Suprapubic skin (tissue), 4 donors: ENCODE data around the gene NEXMIF. TPM values are rescaled to one million over a fixed set of nuclear protein-coding genes. Genes with fewer than 3 reads are reported as not detected.
"Not testable (repeated sequence)": the region's sequence is repeated elsewhere in the genome, so short reads cannot be mapped to it uniquely, and the experiment has no call there.

ENCODE experiments used
- DNase-seq, 2 donors: peaks; one replicate each; pipeline ENCODE4 v3.0.0-alpha.2; 2019; ENCODE audit warnings: low spot score in 2 of 2
- H3K27ac ChIP-seq: fragments of 200-600 bp; sonication (generic); one replicate; pipeline ENCODE4 v1.5.1; 2019
- H3K27me3 ChIP-seq: fragments of 200-600 bp; sonication (generic); one replicate; pipeline ENCODE4 v1.5.1; 2019
- H3K36me3 ChIP-seq: fragments of 200-600 bp; sonication (generic); one replicate; pipeline ENCODE4 v1.5.1; 2019
- H3K4me1 ChIP-seq: fragments of 200-600 bp; sonication (generic); one replicate; pipeline ENCODE4 v1.5.1; 2019
- H3K4me3 ChIP-seq: fragments of 200-600 bp; sonication (generic); one replicate; pipeline ENCODE4 v1.5.1; 2019; ENCODE audit warnings: mild to moderate bottlenecking
- H3K9me3 ChIP-seq: fragments of 200-600 bp; sonication (generic); one replicate; pipeline ENCODE4 v1.5.1; 2019
- EP300 ChIP-seq: sonication (generic); formaldehyde crosslinking; IDR thresholded peaks from one replicate; pipeline ENCODE4 v1.6.1; 2017; ENCODE audit warnings: antibody characterized with exemption
- POLR2A ChIP-seq, 2 donors: fragments of 450-650 bp; IDR thresholded peaks; one replicate each; pipeline ENCODE4 v1.6.1; 2017; ENCODE audit warnings: antibody characterized with exemption in 2 of 2, mild to moderate bottlenecking in 2 of 2, moderate library complexity in 2 of 2
- POLR2AphosphoS5 ChIP-seq, 3 donors: sonication (generic); formaldehyde crosslinking; IDR thresholded peaks; one replicate each; pipeline ENCODE4 v1.6.1; 2017; ENCODE audit warnings: antibody characterized with exemption in 3 of 3
- WGBS: methylation state at CpG from one replicate; pipeline ENCODE4 v1.1.5; 2018; 5-methylcytosine and 5-hydroxymethylcytosine counted together
- total RNA-seq, 4 donors: library from RNA; depleted of rRNA; stranded (reverse); fragments of >200 nt; gene quantifications; one replicate each; pipeline ENCODE4 v1.1.0, GENCODE V29; 2016
- TF ChIP-seq, protein P1 (sequence below), 2 donors: fragments of 200-600 bp in 1 of 2; fragments of 450-650 bp in 1 of 2; sonication (generic) in 1 of 2; IDR thresholded peaks; one replicate each; pipeline ENCODE4 v1.5.1; 2016 to 2019; ENCODE audit warnings: antibody characterized with exemption in 2 of 2, mild to moderate bottlenecking in 1 of 2, moderate library complexity in 1 of 2

Gene NEXMIF
- total RNA-seq = 1 to 10 TPM; 1.3 to 1.9 (median 1.6) TPM

DNA sequence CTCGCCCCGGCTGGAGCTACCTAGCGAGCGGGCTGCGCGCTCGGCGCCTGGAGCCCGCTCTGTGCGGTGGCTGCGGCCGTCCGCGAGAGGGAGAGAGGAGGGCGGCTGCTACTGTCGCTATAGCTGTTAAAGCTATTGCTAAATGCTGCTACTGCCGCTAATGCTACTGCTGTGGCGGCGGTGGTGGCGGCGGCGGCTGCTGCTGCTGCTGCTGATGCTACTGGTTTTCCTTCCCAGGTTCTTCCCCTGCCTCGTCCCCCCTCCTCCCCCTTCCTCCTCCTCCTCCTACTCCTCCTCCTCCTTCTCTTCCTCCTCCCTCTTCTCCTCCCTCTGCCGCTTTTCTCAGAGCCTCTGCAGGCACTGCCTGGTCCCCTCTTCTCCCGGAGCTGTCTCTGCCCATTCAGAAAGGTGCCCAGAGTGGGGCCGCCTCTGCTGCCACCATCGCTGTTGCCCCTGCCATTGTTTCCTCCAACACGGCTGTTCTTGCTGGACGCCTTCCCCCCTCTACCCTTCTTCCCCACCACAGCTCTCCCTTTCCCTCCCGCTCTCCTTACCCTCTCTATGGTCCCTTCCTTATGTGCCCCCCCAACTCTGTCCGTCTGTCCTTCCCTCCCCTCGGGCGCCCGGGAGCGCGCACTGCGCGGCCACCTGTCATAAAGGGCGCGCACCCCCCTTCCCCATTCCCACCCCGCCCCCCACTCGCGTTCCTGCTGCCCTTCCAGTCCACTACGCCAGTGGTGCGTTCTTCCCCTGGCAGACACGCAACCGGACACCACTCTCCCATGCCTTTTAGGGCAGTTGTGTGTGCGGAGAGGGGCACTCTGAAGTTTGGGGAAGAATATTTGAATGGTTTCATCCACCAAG lies at the start of gene NEXMIF:
Gene NEXMIF, minus strand, starts transcription at position 228 of the 864 bp plus-strand sequence.
- H3K27me3 ChIP-seq = no peaks in the 10 kb centered on the region
- H3K27ac ChIP-seq = peak within 1 kb of the TSS; percentile 48
- peaks cover 4% of the 10 kb centered on the region for H3K4me1 ChIP-seq
- H3K9me3 ChIP-seq = no peaks in the 10 kb centered on the region
- TF ChIP-seq, protein P1, sequence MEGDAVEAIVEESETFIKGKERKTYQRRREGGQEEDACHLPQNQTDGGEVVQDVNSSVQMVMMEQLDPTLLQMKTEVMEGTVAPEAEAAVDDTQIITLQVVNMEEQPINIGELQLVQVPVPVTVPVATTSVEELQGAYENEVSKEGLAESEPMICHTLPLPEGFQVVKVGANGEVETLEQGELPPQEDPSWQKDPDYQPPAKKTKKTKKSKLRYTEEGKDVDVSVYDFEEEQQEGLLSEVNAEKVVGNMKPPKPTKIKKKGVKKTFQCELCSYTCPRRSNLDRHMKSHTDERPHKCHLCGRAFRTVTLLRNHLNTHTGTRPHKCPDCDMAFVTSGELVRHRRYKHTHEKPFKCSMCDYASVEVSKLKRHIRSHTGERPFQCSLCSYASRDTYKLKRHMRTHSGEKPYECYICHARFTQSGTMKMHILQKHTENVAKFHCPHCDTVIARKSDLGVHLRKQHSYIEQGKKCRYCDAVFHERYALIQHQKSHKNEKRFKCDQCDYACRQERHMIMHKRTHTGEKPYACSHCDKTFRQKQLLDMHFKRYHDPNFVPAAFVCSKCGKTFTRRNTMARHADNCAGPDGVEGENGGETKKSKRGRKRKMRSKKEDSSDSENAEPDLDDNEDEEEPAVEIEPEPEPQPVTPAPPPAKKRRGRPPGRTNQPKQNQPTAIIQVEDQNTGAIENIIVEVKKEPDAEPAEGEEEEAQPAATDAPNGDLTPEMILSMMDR (IDR thresholded peaks at IDR 0.05) = peak in 1 of 2 donors; percentile 26
- TF ChIP-seq POLR2A (IDR thresholded peaks at IDR 0.05) = no peak
- WGBS = 36% methylated on average over 45 of the region's 48 CpGs
- H3K4me3 ChIP-seq = peak within 1 kb of the TSS; percentile 58
- DNase-seq = no peak
- no peaks in the 10 kb centered on the region for H3K36me3 ChIP-seq

DNA sequence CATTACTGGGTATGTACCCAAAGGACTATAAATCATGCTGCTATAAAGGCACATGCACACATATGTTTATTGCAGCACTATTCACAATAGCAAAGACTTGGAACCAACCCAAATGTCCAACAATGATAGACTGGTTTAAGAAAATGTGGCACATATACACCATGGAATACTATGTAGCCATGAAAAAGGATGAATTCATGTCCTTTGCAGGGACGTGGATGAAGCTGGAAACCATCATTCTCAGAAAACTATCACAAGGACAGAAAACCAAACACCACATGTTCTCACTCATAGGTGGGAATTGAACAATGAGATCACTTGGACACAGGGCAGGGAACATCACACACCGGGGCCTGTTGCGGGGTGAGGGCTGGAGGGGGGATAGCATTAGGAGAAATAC lies 36.7 kb upstream of the NEXMIF start:
- not testable (repeated sequence) for H3K4me1 ChIP-seq, H3K27me3 ChIP-seq, DNase-seq, H3K4me3 ChIP-seq, H3K36me3 ChIP-seq, H3K9me3 ChIP-seq, H3K27ac ChIP-seq
- 71% methylated on average over 3 of the region's 3 CpGs for WGBS

DNA sequence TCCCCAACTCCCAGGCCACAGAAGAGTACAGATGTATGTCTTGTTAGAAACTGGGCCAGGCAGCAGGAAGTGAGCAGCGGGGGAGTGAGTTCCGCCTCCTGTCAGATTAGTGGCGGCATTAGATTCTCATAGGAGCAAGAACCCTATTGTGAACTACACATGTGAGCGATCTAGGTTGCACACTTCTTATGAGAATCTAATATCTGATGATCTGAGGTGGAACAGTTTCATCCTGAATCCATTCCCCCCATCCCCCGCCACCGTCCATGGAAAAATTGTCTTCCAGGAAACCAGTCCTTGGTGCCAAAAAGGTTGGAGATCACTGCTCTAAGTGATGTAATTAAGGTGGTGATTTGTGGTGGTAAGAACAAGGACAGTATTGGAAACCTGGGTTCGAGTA lies 24.5 kb upstream of the NEXMIF start:
- Histone ChIP-seq H3K9me3 (no peaks in the 10 kb centered on the region), H3K4me1 (no peaks in the 10 kb centered on the region), H3K36me3 (no peaks in the 10 kb centered on the region), H3K4me3 (no peak overlapping the region), H3K27ac (no peak overlapping the region), H3K27me3 (no peaks in the 10 kb centered on the region)
- WGBS = 79% methylated on average over 7 of the region's 7 CpGs
- no peak for DNase-seq
- TF ChIP-seq, protein P1 (IDR thresholded peaks at IDR 0.05) = no peak
- TF ChIP-seq POLR2A (IDR thresholded peaks at IDR 0.05) (no peak), EP300 (no peak), POLR2AphosphoS5 (IDR thresholded peaks at IDR 0.05) (no peak)

DNA sequence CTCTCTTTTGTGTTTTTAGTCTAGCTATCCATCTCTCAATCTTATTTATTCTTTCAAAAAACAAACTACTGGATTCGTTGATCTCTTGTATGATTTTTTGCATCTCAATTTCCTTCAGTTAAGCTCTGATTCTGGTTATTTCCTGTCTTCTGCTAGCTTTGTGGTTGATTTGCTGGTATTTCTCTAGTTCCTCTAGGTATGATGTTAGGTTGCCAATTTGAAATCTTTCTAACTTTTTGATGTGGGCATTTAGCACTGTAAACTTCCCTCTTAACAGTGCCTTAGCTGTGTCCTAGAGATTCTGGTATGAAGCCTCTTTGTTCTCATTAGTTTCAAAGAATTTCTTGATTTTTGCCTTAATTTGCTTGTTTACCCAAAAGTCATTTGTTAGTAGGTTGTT lies 15.2 kb upstream of the NEXMIF start:
- TF ChIP-seq, protein P1 (IDR thresholded peaks at IDR 0.05) = no peak
- TF ChIP-seq POLR2AphosphoS5 (IDR thresholded peaks at IDR 0.05) = no peak
- TF ChIP-seq POLR2A (IDR thresholded peaks at IDR 0.05) = no peak
- no peak for TF ChIP-seq EP300
- no peaks in the 10 kb centered on the region for H3K4me1 ChIP-seq
- H3K9me3 ChIP-seq = no peaks in the 10 kb centered on the region
- no peaks in the 10 kb centered on the region for H3K27me3 ChIP-seq
- H3K4me3 ChIP-seq = no peak overlapping the region
- no peaks in the 10 kb centered on the region for H3K36me3 ChIP-seq
- DNase-seq = no peak
- H3K27ac ChIP-seq = no peak overlapping the region
- WGBS = 55% methylated on average over 1 of the region's 1 CpG

DNA sequence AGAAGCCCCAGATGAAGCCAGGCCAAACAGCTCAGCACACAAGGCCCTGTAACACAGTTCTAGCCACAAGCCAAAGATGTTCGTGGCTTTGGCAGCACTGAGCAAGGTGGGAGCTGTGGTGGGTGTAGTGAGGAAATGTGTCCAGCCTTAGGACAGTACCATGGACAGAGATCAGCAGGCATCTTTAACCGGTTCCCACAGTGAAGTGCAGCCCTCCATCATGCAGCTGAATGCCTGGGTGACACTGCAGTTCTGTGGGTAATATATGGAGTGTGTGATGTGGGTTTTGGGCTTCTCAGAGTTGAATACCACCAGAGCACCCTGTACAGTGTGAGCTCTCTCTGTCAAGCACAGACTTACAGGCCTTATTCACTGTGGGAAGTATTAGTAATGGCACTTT lies 6.0 kb upstream of the NEXMIF start:
- no peak for DNase-seq
- TF ChIP-seq POLR2A (IDR thresholded peaks at IDR 0.05) = no peak
- TF ChIP-seq POLR2AphosphoS5 (IDR thresholded peaks at IDR 0.05) = no peak
- WGBS = no CpG with 5 or more reads among the region's 2 CpGs
- Histone ChIP-seq H3K4me1 (no peaks in the 10 kb centered on the region), H3K27me3 (no peaks in the 10 kb centered on the region), H3K9me3 (no peaks in the 10 kb centered on the region), H3K27ac (no peak overlapping the region), H3K4me3 (no peak overlapping the region), H3K36me3 (no peaks in the 10 kb centered on the region)

DNA sequence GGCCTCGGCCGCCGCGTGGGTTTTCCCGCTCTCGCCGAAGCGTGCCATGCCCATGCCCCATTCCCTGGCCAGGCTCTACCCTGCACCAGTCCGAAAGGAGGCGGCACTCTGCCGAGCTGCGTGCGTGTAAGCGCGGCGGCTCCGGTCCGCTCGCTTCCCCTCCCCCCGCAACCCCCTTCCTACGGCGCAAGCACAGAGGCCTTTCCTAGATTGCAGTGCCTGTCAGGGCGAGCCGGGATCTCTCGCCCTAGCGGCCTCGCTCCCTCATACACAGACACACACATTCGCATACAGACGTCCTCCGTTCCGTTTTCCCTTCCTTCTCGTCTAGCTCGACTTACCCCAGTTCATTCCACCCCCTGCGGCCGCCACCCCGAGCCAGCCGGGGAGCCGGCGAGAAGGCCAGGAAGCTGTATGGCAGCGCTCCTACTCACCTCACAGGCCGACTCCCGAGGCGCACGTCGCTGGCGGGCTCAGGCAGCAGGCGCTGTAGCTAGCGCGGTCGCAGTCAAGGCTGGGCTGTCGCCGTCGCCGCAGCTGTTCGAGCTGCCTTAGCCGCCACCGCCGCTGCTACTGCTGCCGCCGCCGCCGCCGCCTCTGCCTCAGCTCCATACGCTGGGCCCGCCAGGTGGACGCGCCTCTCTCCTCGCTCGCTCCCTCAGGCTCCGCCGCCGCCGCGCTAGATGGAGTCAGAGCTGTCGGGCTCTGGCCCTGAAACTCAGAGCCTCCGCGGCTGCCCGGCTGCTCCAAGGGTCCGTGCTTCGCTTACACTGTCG lies 615 bp downstream of the NEXMIF start:
- Histone ChIP-seq H3K4me3 (peak overlapping the region; percentile 58), H3K27ac (peak overlapping the region; percentile 48), H3K4me1 (peaks cover 4% of the 10 kb centered on the region), H3K27me3 (no peaks in the 10 kb centered on the region), H3K9me3 (no peaks in the 10 kb centered on the region), H3K36me3 (no peaks in the 10 kb centered on the region)
- TF ChIP-seq EP300 (no peak), POLR2A (IDR thresholded peaks at IDR 0.05) (no peak), POLR2AphosphoS5 (IDR thresholded peaks at IDR 0.05) (no peak)
- TF ChIP-seq, protein P1 (IDR thresholded peaks at IDR 0.05) = no peak
- WGBS = 53% methylated on average over 57 of the region's 81 CpGs
- peak; percentile 58 to 75 for DNase-seq
